ENCODE measurements around the gene SUMO3. TPM values are rescaled to one million over a fixed set of nuclear protein-coding genes. Genes with fewer than 3 reads are reported as not detected.
A peak's percentile ranks its signal among the peaks of the same experiment; 100 is the strongest.

SUMO3 gene
- total and polyA plus RNA-seq, 2 of the 4 experiments (the other 2 are of a cell fraction): 64.9 to 101 TPM

DNA sequence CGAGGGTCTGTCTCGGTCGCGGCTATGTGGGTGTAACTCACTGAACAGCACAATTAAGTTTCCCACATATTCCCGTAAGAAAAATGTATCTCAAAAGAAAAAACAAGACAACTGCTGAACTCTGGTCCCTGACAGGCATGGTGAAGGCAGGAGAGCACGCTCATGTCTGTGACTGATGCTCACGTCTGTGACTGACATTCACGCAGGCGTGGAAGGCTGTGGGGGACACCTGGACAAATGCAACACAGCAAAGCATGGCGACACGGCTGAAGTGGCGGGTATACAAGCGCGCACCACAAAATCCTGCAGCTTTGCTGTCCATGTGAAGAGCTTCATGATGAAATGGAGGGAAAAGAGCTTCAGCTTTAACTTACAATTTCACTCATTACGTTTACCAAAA is 49.6 kb upstream of the SUMO3 start (continued):
- no peak for TF ChIP-seq USF2 (IDR thresholded peaks at IDR 0.05; ENCODE audit: low read depth, low read length)
- no peak for TF ChIP-seq SMC3 (IDR thresholded peaks at IDR 0.05; ENCODE audit: low read depth, low read length)
- no peak for TF ChIP-seq NFE2L2 (IDR thresholded peaks at IDR 0.05; ENCODE audit: low read depth, low read length)
- no peak for TF ChIP-seq MXI1 (IDR thresholded peaks at IDR 0.05; ENCODE audit: borderline replicate concordance, low read depth, low read length)
- no peak for TF ChIP-seq POLR2A (IDR thresholded peaks at IDR 0.05; ENCODE audit: low read depth, low read length)
- no peak for TF ChIP-seq RCOR1 (IDR thresholded peaks at IDR 0.05; ENCODE audit: insufficient replicate concordance, low read length)

- Histone ChIP-seq H4K8ac (ENCODE audit: low read depth in 2 of 2, low read length in 2 of 2) (peak overlapping the region in 1 of 2 experiments; percentile 23; a peak in 2 of 4 replicates), H4K5ac (ENCODE audit: low read depth, low read length) (0 out of 2 replicates have a peak overlapping the region, but pooled peaks have one; percentile 26), H2BK5ac (ENCODE audit: low read depth, low read length, poor library complexity, severe bottlenecking) (peak overlapping the region; percentile 61), H3K23ac (ENCODE audit: low read depth, low read length) (peak overlapping the region; percentile 41; the same call in 1 of the 2 replicates), H3K9ac (ENCODE audit: low read depth, low read length) (no peak overlapping the region), H2AFZ (replicated peaks; ENCODE audit: low read length, poor library complexity) (no peak overlapping the region), H3K9me1 (ENCODE audit: insufficient read depth, low read length) (peaks cover 55% of the 10 kb centered on the region), H3K36me3 (ENCODE audit: control insufficient read depth, insufficient read depth, low read length) (peaks cover 31% of the 10 kb centered on the region), H2AK9ac (replicated peaks; ENCODE audit: low read depth, low read length, poor library complexity) (peak overlapping the region; percentile 61), H2BK120ac (ENCODE audit: low read depth, low read length) (peak overlapping the region; percentile 66), H3K4me3 (ENCODE audit: insufficient read depth, low read depth, low read length) (no peak overlapping the region), H3K27me3 (ENCODE audit: control insufficient read depth, insufficient read depth, low read length) (no peaks in the 10 kb centered on the region), H3K14ac (replicated peaks; ENCODE audit: low read depth, low read length) (peak overlapping the region; percentile 68), H2BK20ac (ENCODE audit: low read depth, low read length) (peak overlapping the region; percentile 57; the same call in 1 of the 2 replicates), H3K4me2 (ENCODE audit: low read depth, low read length) (peak overlapping the region; percentile 38), H3K56ac (ENCODE audit: extremely low read depth, insufficient read depth, low read length) (no peak overlapping the region), H2BK15ac (ENCODE audit: low read depth, low read length) (peak overlapping the region; percentile 60; the same call in 1 of the 3 replicates), H3K27ac (ENCODE audit: insufficient read depth, low read length) (peak overlapping the region; percentile 50), H4K20me1 (ENCODE audit: insufficient read depth, low read length) (peaks cover 98% of the 10 kb centered on the region), H2AK5ac (ENCODE audit: low read depth, low read length) (peak overlapping the region; percentile 87), H3K4ac (ENCODE audit: low read depth, low read length) (peak overlapping the region; percentile 68), H3K18ac (ENCODE audit: low read depth, low read length) (peak overlapping the region; percentile 31), H3K79me1 (ENCODE audit: low read depth in 1 of 2, low read length in 2 of 2) (peaks cover 14 to 83% of the 10 kb centered on the region in 2 experiments), H4K91ac (ENCODE audit: insufficient read depth, low read depth, low read length) (peak overlapping the region; percentile 73), H3K9me3 (ENCODE audit: control insufficient read depth, insufficient read depth, low read length) (no peaks in the 10 kb centered on the region), H3K4me1 (ENCODE audit: control insufficient read depth, insufficient read depth, low read length) (peaks cover 40% of the 10 kb centered on the region)
- TF ChIP-seq ELK1 (IDR thresholded peaks at IDR 0.05; ENCODE audit: borderline replicate concordance, low read depth, low read length) (no peak), BHLHE40 (IDR thresholded peaks at IDR 0.05; ENCODE audit: low read depth, low read length) (no peak), FOS (IDR thresholded peaks at IDR 0.05; ENCODE audit: low read depth, low read length) (no peak), POLR2A (IDR thresholded peaks at IDR 0.05; ENCODE audit: low read depth, low read length) (no peak), CHD1 (IDR thresholded peaks at IDR 0.05; ENCODE audit: low read depth, low read length) (no peak), RFX5 (IDR thresholded peaks at IDR 0.05; ENCODE audit: low read depth, low read length) (no peak), MAFK (IDR thresholded peaks at IDR 0.05; ENCODE audit: low read depth, low read length) (peak; percentile 69), RCOR1 (IDR thresholded peaks at IDR 0.05; ENCODE audit: insufficient replicate concordance, low read length) (no peak), NFE2L2 (IDR thresholded peaks at IDR 0.05; ENCODE audit: low read depth, low read length) (peak; percentile 98), RAD21 (IDR thresholded peaks at IDR 0.05; ENCODE audit: low read length) (no peak), MXI1 (IDR thresholded peaks at IDR 0.05; ENCODE audit: borderline replicate concordance, low read depth, low read length) (no peak)
- POLR2A ChIA-PET (ENCODE audit: unreplicated experiment): interaction anchor here (0.6 kb wide), 1 partner anchor 206 kb away, joined by 3 read pairs; no protein-coding TSS in a partner anchor
- WGBS, 2 experiments (ENCODE audit: extremely low coverage in 2 of 2, insufficient read length in 1 of 2): no CpG with 5 or more reads among the region's 7 CpGs
- peak; percentile 66 for DNase-seq
- no TSS peak for BruUV-seq (replicated peaks)
- intact Hi-C loops (cut with micrococcal nuclease) (no loop called here), in situ Hi-C loops (cut with MboI; ENCODE audit: low sequenced_read_pairs) (no loop called here), dilution Hi-C loops (cut with HindIII; ENCODE audit: low sequenced_read_pairs, unreplicated experiment) (no loop called here)
- CTCF ChIA-PET: no interaction called here
- no peak for ATAC-seq (ENCODE audit: low read depth)
Observed at GRCh38 chr21:44866780-44867179, 48.9 kb upstream of the SUMO3 start.

Measured in IMR-90 (cell line).